Activated CD8-positive, alpha-beta memory T cell treated with anti-CD3 and anti-CD28 coated beads, Interleukin-2, amount 10 ng/mL, durations not matched to agents 7 days and 5 days (primary cell): ENCODE measurements around the gene TTC32. TPM values are rescaled to one million over a fixed set of nuclear protein-coding genes. Genes with fewer than 3 reads are reported as not detected.
"Not testable (repeated sequence)": the region's sequence is repeated elsewhere in the genome, so short reads cannot be mapped to it uniquely, and the experiment has no call there.

ENCODE experiments used
- ATAC-seq: fragments of 150-1000 bp; cut with Tn5 transposase; one replicate; pipeline ENCODE4 v1.10.0; 2021; ENCODE audit warnings: moderate library complexity
- CTCF ChIA-PET: fragments of 350-600 bp; sonication (Branson Sonifier 250); formaldehyde crosslinking; loops from one replicate; lab custom pipeline; 2021; ENCODE audit warnings: antibody characterized with exemption; lab: Charles Lee
- DNase-seq: peaks from one replicate; pipeline ENCODE4 v3.0.0-alpha.2; 2020
- H3K27ac Mint-ChIP-seq: one replicate; pipeline ENCODE4 v1.8.0; 2021; ENCODE audit warnings: mild to moderate bottlenecking, mixed read lengths
- H3K27me3 Mint-ChIP-seq: one replicate; pipeline ENCODE4 v1.8.0; 2021; ENCODE audit warnings: mixed read lengths
- H3K36me3 Mint-ChIP-seq: one replicate; pipeline ENCODE4 v1.8.0; 2021; ENCODE audit warnings: mild to moderate bottlenecking, mixed read lengths
- H3K4me1 Mint-ChIP-seq: one replicate; pipeline ENCODE4 v1.8.0; 2021; ENCODE audit warnings: mixed read lengths
- H3K4me3 Mint-ChIP-seq: one replicate; pipeline ENCODE4 v1.8.0; 2021; ENCODE audit warnings: mild to moderate bottlenecking, moderate library complexity, mixed read lengths
- H3K9me3 Mint-ChIP-seq: one replicate; pipeline ENCODE4 v1.8.0; 2022; ENCODE audit warnings: low read depth, mixed read lengths
- total RNA-seq, 2 experiments: library from RNA; stranded (reverse); gene quantifications; one replicate each; pipeline ENCODE4 v1.2.3, GENCODE V29; 2021

Gene TTC32
- total RNA-seq, 2 experiments from 2014 or later = 24.5 to 37.2 TPM

- ATAC-seq, H3K4me1 Mint-ChIP-seq, CTCF ChIA-PET, H3K36me3 Mint-ChIP-seq, H3K27me3 Mint-ChIP-seq, H3K4me3 Mint-ChIP-seq, H3K27ac Mint-ChIP-seq, H3K9me3 Mint-ChIP-seq: not testable (repeated sequence)
- peak; percentile 12 for DNase-seq
These were observed 21.6 kb downstream of the TTC32 start for GRCh38 chr2:19880191-19880590.

- ATAC-seq = no peak
- Mint-ChIP-seq H3K9me3 (no peaks in the 10 kb centered on the region), H3K27ac (no peak overlapping the region), H3K27me3 (no peaks in the 10 kb centered on the region), H3K4me1 (no peaks in the 10 kb centered on the region), H3K36me3 (peaks cover 6% of the 10 kb centered on the region), H3K4me3 (no peak overlapping the region)
- peak; percentile 33 for DNase-seq
- CTCF ChIA-PET = no interaction called here
These were observed 22.7 kb downstream of the TTC32 start for GRCh38 chr2:19879120-19879519.

DNA sequence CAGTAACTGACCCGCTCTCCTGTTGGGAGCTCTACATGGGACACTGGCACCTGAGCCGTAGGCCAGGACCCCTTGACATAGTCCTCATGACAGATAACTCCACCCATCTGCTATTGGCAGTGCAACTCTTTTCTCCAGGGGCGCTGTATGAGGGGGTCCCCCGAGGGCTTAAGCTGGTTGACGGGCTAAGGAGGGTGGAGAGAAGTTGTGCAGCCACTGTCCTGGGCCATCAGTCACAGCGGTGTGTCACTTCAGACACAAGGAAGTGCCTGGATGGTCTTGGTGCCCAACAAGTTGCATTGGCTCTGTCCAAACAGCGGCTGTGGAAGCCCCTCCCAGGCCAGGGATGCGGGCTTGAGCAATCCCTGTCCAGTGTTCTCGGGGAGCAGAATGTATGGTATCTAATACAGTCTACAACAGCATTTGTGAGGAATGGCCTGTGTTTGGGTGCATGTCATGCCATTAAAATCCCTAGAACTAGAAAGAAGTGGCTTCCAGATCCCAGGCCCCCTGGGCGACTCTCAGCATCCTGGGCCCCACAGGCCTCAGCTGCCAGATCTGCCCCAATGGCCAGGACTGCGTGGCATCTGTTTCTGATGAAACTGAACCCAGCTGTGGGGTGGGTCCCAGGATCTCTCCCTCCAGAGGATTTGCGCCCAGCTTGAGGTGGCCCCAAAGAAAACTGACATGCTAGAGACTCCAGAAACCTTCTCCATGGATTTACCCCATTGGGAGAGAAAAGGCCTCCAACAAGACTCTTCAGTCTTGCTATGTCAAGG is 23.3 kb downstream of the TTC32 start:
- Mint-ChIP-seq H3K36me3 (peaks cover 6% of the 10 kb centered on the region), H3K4me1 (no peaks in the 10 kb centered on the region), H3K9me3 (no peaks in the 10 kb centered on the region), H3K27me3 (no peaks in the 10 kb centered on the region), H3K4me3 (no peak overlapping the region), H3K27ac (no peak overlapping the region)
- DNase-seq (no peak), ATAC-seq (no peak)
- CTCF ChIA-PET = no interaction called here

DNA sequence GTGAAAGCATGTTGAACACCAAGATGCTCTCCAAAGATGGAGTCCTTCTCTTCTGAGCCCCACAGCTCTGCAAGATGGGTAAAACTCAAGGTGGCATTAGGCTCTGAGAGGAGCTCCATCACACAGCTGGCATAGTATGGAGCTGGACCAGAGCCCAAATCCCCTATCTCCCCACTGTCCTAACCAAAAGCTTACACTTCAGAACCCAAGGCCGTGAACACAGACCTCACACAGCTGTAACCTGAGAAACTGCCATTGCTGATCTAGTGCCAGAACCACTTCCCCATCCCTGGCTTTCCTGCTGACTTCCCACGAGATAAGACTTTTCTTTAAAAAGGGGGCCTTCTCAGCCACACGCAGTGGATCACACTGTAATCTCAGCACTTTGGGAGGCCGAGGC is 25.0 kb downstream of the TTC32 start:
- no peak for DNase-seq
- H3K9me3 Mint-ChIP-seq = no peaks in the 10 kb centered on the region
- CTCF ChIA-PET = no interaction called here

DNA sequence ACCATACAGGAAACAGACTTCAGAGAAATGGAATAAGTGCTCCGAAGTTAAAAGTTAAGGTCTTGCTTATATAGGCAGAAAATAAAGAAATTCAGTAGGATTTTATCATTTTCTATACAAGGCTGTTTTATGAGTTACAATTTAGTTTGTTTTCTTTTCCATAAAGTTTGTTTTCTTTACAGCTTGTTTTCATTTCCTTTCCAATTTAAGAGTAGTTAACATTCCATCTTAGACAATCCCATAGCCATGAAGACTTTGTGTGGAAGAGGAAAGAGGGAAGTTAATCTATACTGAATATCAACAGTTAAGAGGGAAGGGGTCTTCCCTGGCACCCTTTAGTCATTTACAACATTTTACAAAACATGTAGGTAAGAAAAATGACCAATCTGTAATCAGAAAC is 26.5 kb downstream of the TTC32 start:
- Mint-ChIP-seq H3K27ac (no peak overlapping the region), H3K9me3 (no peaks in the 10 kb centered on the region), H3K27me3 (no peaks in the 10 kb centered on the region), H3K36me3 (peaks cover 8% of the 10 kb centered on the region), H3K4me1 (peaks cover 2% of the 10 kb centered on the region), H3K4me3 (no peak overlapping the region)
- ATAC-seq (no peak), DNase-seq (no peak)
- CTCF ChIA-PET = interaction anchor here (0.8 to 1.2 kb wide), 2 partner anchors 12 to 17 kb away, joined by 3 read pairs; no protein-coding TSS in a partner anchor

More for the DNA sequence above, 25.0 kb downstream of the TTC32 start:
- Mint-ChIP-seq H3K27ac (no peak overlapping the region), H3K36me3 (peaks cover 8% of the 10 kb centered on the region), H3K4me1 (peaks cover 2% of the 10 kb centered on the region), H3K27me3 (no peaks in the 10 kb centered on the region), H3K4me3 (no peak overlapping the region)
- ATAC-seq = no peak

GRCh38 chr2:19874726-19875125 is 27.1 kb downstream of the TTC32 start:
- no peaks in the 10 kb centered on the region for H3K27me3 Mint-ChIP-seq
- H3K9me3 Mint-ChIP-seq = no peaks in the 10 kb centered on the region
- no peak overlapping the region for H3K27ac Mint-ChIP-seq
- no peak for ATAC-seq
- H3K36me3 Mint-ChIP-seq = peaks cover 6% of the 10 kb centered on the region
- CTCF ChIA-PET = interaction anchor here (0.8 to 1.2 kb wide), 2 partner anchors 12 to 17 kb away, joined by 3 read pairs; no protein-coding TSS in a partner anchor
- H3K4me1 Mint-ChIP-seq = peaks cover 5% of the 10 kb centered on the region
- no peak for DNase-seq
- H3K4me3 Mint-ChIP-seq = no peak overlapping the region

- ATAC-seq (no peak), DNase-seq (no peak)
- Mint-ChIP-seq H3K9me3 (no peaks in the 10 kb centered on the region), H3K27ac (no peak overlapping the region), H3K27me3 (no peaks in the 10 kb centered on the region), H3K4me3 (no peak overlapping the region), H3K36me3 (peaks cover 6% of the 10 kb centered on the region), H3K4me1 (peaks cover 14% of the 10 kb centered on the region)
- CTCF ChIA-PET = interaction anchor here (1.4 kb wide), 1 partner anchor 9 kb away, joined by 3 read pairs; no protein-coding TSS in a partner anchor
These were observed 28.8 kb downstream of the TTC32 start for GRCh38 chr2:19873014-19873413.

DNA sequence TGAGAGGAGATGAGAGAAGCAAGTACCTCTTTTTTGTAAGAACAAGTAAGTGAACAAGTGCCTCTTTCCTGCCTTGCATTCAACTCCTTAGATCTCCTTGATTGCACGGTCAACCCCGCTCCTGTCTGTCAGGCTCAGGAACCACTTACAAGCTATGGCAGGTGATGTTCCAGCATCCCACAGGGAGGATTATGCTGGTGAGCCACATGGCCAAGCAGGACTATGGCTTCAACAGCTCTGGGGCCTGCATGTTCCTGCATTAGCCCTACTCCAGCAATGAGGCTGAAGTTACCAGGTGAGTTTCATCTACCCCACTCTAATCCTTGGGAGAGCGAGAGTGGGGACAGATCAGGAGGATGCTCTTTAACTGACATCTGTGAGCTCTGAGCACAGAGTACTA is 29.5 kb downstream of the TTC32 start:
- ATAC-seq = no peak
- DNase-seq = no peak
- peaks cover 6% of the 10 kb centered on the region for H3K36me3 Mint-ChIP-seq
- no peaks in the 10 kb centered on the region for H3K9me3 Mint-ChIP-seq
- H3K4me3 Mint-ChIP-seq = no peak overlapping the region
- CTCF ChIA-PET = interaction anchor here (0.7 to 1.4 kb wide), 2 partner anchors 9 to 115 kb away, joined by 3 read pairs; no protein-coding TSS in a partner anchor
- peaks cover 19% of the 10 kb centered on the region for H3K4me1 Mint-ChIP-seq
- no peak overlapping the region for H3K27ac Mint-ChIP-seq
- H3K27me3 Mint-ChIP-seq = no peaks in the 10 kb centered on the region

GRCh38 chr2:19871836-19872235 is 29.9 kb downstream of the TTC32 start:
- H3K4me3 Mint-ChIP-seq = no peak overlapping the region
- CTCF ChIA-PET = interaction anchor here (1.4 kb wide), 1 partner anchor 8 kb away, joined by 3 read pairs; no protein-coding TSS in a partner anchor
- H3K27me3 Mint-ChIP-seq = no peaks in the 10 kb centered on the region
- H3K27ac Mint-ChIP-seq = no peak overlapping the region
- ATAC-seq (no peak), DNase-seq (no peak)
- H3K36me3 Mint-ChIP-seq = peaks cover 5% of the 10 kb centered on the region
- H3K4me1 Mint-ChIP-seq = peaks cover 19% of the 10 kb centered on the region
- no peaks in the 10 kb centered on the region for H3K9me3 Mint-ChIP-seq

GRCh38 chr2:19870792-19871191 is 31.0 kb downstream of the TTC32 start:
- CTCF ChIA-PET = no interaction called here
- peaks cover 2% of the 10 kb centered on the region for H3K36me3 Mint-ChIP-seq
- H3K27ac Mint-ChIP-seq = no peak overlapping the region
- ATAC-seq (no peak), DNase-seq (no peak)
- H3K4me1 Mint-ChIP-seq = peaks cover 19% of the 10 kb centered on the region
- H3K9me3 Mint-ChIP-seq = no peaks in the 10 kb centered on the region
- H3K4me3 Mint-ChIP-seq = no peak overlapping the region
- H3K27me3 Mint-ChIP-seq = no peaks in the 10 kb centered on the region

GRCh38 chr2:19868701-19869580 is 32.8 kb downstream of the TTC32 start:
- H3K27me3 Mint-ChIP-seq = no peaks in the 10 kb centered on the region
- peak overlapping the region; percentile 81 for H3K27ac Mint-ChIP-seq
- peak overlapping the region; percentile 83 for H3K4me3 Mint-ChIP-seq
- H3K9me3 Mint-ChIP-seq = no peaks in the 10 kb centered on the region
- ATAC-seq = peak; percentile 94
- peaks cover 23% of the 10 kb centered on the region for H3K4me1 Mint-ChIP-seq
- H3K36me3 Mint-ChIP-seq = peaks cover 2% of the 10 kb centered on the region
- CTCF ChIA-PET = interaction anchor here (1.0 to 1.4 kb wide), 2 partner anchors 16 to 146 kb away, joined by 3 to 4 read pairs; no protein-coding TSS in a partner anchor
- peak; percentile 75 for DNase-seq

DNA sequence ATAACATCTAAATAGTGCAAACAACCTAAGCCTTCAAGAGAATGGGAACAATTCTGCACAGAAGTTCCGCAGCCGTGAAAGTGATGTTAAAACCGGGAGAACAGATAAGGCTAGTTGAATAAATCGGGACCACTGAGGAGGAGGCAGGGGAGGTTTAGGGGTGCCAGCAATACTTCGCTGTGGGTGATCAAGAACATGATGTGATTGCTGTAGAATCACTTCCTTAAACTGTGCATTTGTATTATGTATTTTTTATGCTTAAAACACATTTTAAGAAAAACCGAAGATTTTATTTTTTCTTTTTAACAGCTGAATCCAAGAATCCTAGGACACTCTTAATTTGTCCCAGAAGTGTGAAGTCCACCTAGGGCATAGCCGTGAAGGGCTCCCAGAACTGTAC is 33.6 kb downstream of the TTC32 start:
- ATAC-seq (no peak), DNase-seq (no peak)
- peak overlapping the region; percentile 27 for H3K27ac Mint-ChIP-seq
- peak overlapping the region; percentile 83 for H3K4me3 Mint-ChIP-seq
- no peaks in the 10 kb centered on the region for H3K9me3 Mint-ChIP-seq
- H3K4me1 Mint-ChIP-seq = peaks cover 23% of the 10 kb centered on the region
- no peaks in the 10 kb centered on the region for H3K27me3 Mint-ChIP-seq
- CTCF ChIA-PET = interaction anchor here (1.0 kb wide), 1 partner anchor 147 kb away, joined by 3 read pairs; no protein-coding TSS in a partner anchor
- peaks cover 2% of the 10 kb centered on the region for H3K36me3 Mint-ChIP-seq

DNA sequence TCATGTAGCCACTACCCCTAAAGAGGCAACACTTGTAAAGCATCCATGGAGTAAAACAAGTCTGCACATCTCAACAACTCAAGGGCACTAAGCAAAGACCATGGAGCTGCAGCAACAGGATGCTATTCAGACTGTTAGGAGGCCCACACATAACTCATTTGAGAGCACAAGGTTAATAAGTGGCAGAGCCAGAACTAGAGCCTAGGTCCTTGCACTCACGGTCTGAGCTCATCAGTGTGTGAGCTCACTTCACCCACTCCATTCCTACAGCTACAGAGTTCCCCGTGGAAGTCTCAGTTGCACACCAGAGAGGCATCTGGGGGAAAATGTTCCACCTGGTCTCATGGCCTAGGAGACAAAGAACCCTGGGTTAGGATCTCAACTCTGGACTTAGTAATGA is 35.0 kb downstream of the TTC32 start:
- Mint-ChIP-seq H3K4me3 (no peak overlapping the region), H3K27me3 (no peaks in the 10 kb centered on the region), H3K9me3 (no peaks in the 10 kb centered on the region), H3K27ac (no peak overlapping the region), H3K4me1 (peaks cover 21% of the 10 kb centered on the region), H3K36me3 (no peaks in the 10 kb centered on the region)
- ATAC-seq (no peak), DNase-seq (no peak)
- CTCF ChIA-PET = no interaction called here
